Peyer's patch (tissue), 4 donors: ENCODE data around the gene SMIM45.

Source experiments
- DNase-seq, 3 donors: peaks; one replicate each; pipeline ENCODE4 v3.0.0-alpha.2; 2017 to 2019
- H3K27ac ChIP-seq, 4 donors: fragments of 200-600 bp; sonication (generic); one replicate each; pipeline ENCODE4 v1.5.1; 2016 to 2019
- H3K27me3 ChIP-seq, 2 donors: fragments of 200-600 bp; sonication (generic); one replicate each; pipeline ENCODE4 v1.5.1; 2019
- H3K36me3 ChIP-seq, 3 donors: fragments of 200-600 bp; sonication (generic); one replicate each; pipeline ENCODE4 v1.5.1; 2016 to 2019
- H3K4me1 ChIP-seq, 4 donors: fragments of 200-600 bp; sonication (generic); one replicate each; pipeline ENCODE4 v1.5.1; 2016 to 2019
- H3K4me3 ChIP-seq, 4 donors: fragments of 200-600 bp; sonication (generic); 1 replicate in 3 of 4; 2 replicates in 1 of 4; pipeline ENCODE4 v1.5.1; 2016 to 2019; ENCODE audit warnings: mild to moderate bottlenecking in 1 of 4
- H3K9me3 ChIP-seq, 4 donors: fragments of 200-600 bp; sonication (generic); one replicate each; pipeline ENCODE4 v1.5.1; 2016 to 2019; ENCODE audit warnings: mild to moderate bottlenecking in 1 of 4
- CTCF ChIP-seq, 6 experiments: fragments of 450-650 bp in 4 of 6; fragments of 200-600 bp in 2 of 6; sonication (generic) in 1 of 6; IDR thresholded peaks; one replicate each; pipeline ENCODE4 v1.5.1; 2017 to 2019; ENCODE audit warnings: antibody characterized with exemption in 6 of 6, mild to moderate bottlenecking in 3 of 6, moderate library complexity in 1 of 6
- POLR2A ChIP-seq, 2 donors: fragments of 450-650 bp; IDR thresholded peaks; one replicate each; pipeline ENCODE4 v1.5.1; 2017; ENCODE audit warnings: antibody characterized with exemption in 2 of 2, mild to moderate bottlenecking in 2 of 2, moderate library complexity in 2 of 2

Gene SMIM45

GRCh38 chr22:41915035-41915785, 36.7 kb upstream of the SMIM45 start, which contains the start of gene SHISA8:
Gene SHISA8, minus strand, starts transcription at chr22:41915074. Its CDS starts 407 bp downstream, at chr22:41914667.
- Histone ChIP-seq H3K27me3 (peaks cover 0 to 54% of the 10 kb centered on the region in 2 donors), H3K4me3 (peak within 1 kb of the TSS; percentile 39 to 76 (median 55))
- TF ChIP-seq POLR2A (IDR thresholded peaks at IDR 0.05) (no peak), CTCF (IDR thresholded peaks at IDR 0.05) (no peak)

GRCh38 chr22:41915786-41916493, 36.0 kb upstream of the SMIM45 start:
- Histone ChIP-seq H3K27ac (peak overlapping the region in 1 of 4 donors; percentile 73), H3K9me3 (no peaks in the 10 kb centered on the region), H3K4me1 (peaks cover 2 to 44% (median 29%) of the 10 kb centered on the region in 4 donors), H3K36me3 (no peaks in the 10 kb centered on the region), H3K4me3 (peak overlapping the region in 1 of 4 donors; percentile 76), H3K27me3 (peaks cover 0 to 46% of the 10 kb centered on the region in 2 donors)
- TF ChIP-seq CTCF (IDR thresholded peaks at IDR 0.05), result no peak
- TF ChIP-seq POLR2A (IDR thresholded peaks at IDR 0.05), result no peak
- DNase-seq, result no peak

More at GRCh38 chr22:41915035-41915785, 36.7 kb upstream of the SMIM45 start, which contains the start of gene SHISA8:
- peaks cover 2 to 48% (median 34%) of the 10 kb centered on the region in 4 donors for H3K4me1 ChIP-seq
- peak; percentile 67 to 73 (median 71) for DNase-seq
- no peaks in the 10 kb centered on the region for H3K36me3 ChIP-seq
- H3K9me3 ChIP-seq, result no peaks in the 10 kb centered on the region
- H3K27ac ChIP-seq, result peak within 1 kb of the TSS in 1 of 4 donors; percentile 73

GRCh38 chr22:41916745-41917358, 35.1 kb upstream of the SMIM45 start:
- H3K4me1 ChIP-seq, result peaks cover 2 to 39% (median 24%) of the 10 kb centered on the region in 4 donors
- no peak for DNase-seq
- H3K27me3 ChIP-seq, result peaks cover 0 to 39% of the 10 kb centered on the region in 2 donors

GRCh38 chr22:41917375-41917902, 34.5 kb upstream of the SMIM45 start:
- DNase-seq, result no peak
- H3K4me3 ChIP-seq, result no peak overlapping the region
- H3K27ac ChIP-seq, result peak overlapping the region in 1 of 4 donors; percentile 100
- H3K27me3 ChIP-seq, result peaks cover 0 to 33% of the 10 kb centered on the region in 2 donors
- H3K9me3 ChIP-seq, result no peaks in the 10 kb centered on the region
- TF ChIP-seq POLR2A (IDR thresholded peaks at IDR 0.05), result no peak
- no peak for TF ChIP-seq CTCF (IDR thresholded peaks at IDR 0.05)
- no peaks in the 10 kb centered on the region for H3K36me3 ChIP-seq
- peaks cover 2 to 39% (median 24%) of the 10 kb centered on the region in 4 donors for H3K4me1 ChIP-seq

More at GRCh38 chr22:41916745-41917358, 35.1 kb upstream of the SMIM45 start:
- H3K27ac ChIP-seq, result no peak overlapping the region
- H3K4me3 ChIP-seq, result no peak overlapping the region
- TF ChIP-seq CTCF (IDR thresholded peaks at IDR 0.05) (no peak), POLR2A (IDR thresholded peaks at IDR 0.05) (no peak)
- no peaks in the 10 kb centered on the region for H3K9me3 ChIP-seq
- H3K36me3 ChIP-seq, result no peaks in the 10 kb centered on the region
